Tibial nerve (tissue), 4 donors: ENCODE measurements around the gene MPL. TPM values are rescaled to one million over a fixed set of nuclear protein-coding genes. Genes with fewer than 3 reads are reported as not detected.

Experiments used
- DNase-seq, 2 donors: peaks; one replicate each; pipeline ENCODE4 v3.0.0-alpha.2; 2019; ENCODE audit warnings: low spot score in 2 of 2
- H3K27ac ChIP-seq, 4 donors: fragments of 200-600 bp; sonication (generic) in 3 of 4; one replicate each; pipeline ENCODE4 v1.5.1; 2017 to 2019; ENCODE audit warnings: mild to moderate bottlenecking in 1 of 4
- H3K27me3 ChIP-seq, 2 donors: fragments of 200-600 bp; sonication (generic) in 1 of 2; one replicate each; pipeline versions ENCODE4 v1.5.1 to v1.6.0; 2017 to 2019
- H3K36me3 ChIP-seq, 3 donors: fragments of 200-600 bp; sonication (generic); one replicate each; pipeline ENCODE4 v1.5.1; 2018 to 2019
- H3K4me1 ChIP-seq, 4 donors: fragments of 200-600 bp; sonication (generic) in 3 of 4; one replicate each; pipeline ENCODE4 v1.5.1; 2017 to 2019
- H3K4me3 ChIP-seq, 4 donors: fragments of 200-600 bp; sonication (generic) in 3 of 4; one replicate each; pipeline ENCODE4 v1.5.1; 2017 to 2019; ENCODE audit warnings: mild to moderate bottlenecking in 1 of 4, moderate library complexity in 1 of 4
- H3K9me3 ChIP-seq, 4 donors: fragments of 200-600 bp; sonication (generic) in 3 of 4; one replicate each; pipeline ENCODE4 v1.5.1; 2017 to 2019
- EP300 ChIP-seq, 2 donors: sonication (generic); formaldehyde crosslinking; IDR thresholded peaks; one replicate each; pipeline ENCODE4 v1.6.1; 2017; ENCODE audit warnings: antibody characterized with exemption in 2 of 2, mild to moderate bottlenecking in 1 of 2
- POLR2A ChIP-seq, 2 donors: fragments of 450-650 bp; IDR thresholded peaks; one replicate each; pipeline ENCODE4 v1.6.1; 2017; ENCODE audit warnings: antibody characterized with exemption in 2 of 2, mild to moderate bottlenecking in 2 of 2, moderate library complexity in 2 of 2
- WGBS, 2 donors: methylation state at CpG; one replicate each; pipeline ENCODE4 v1.1.5; 2018; 5-methylcytosine and 5-hydroxymethylcytosine counted together
- total RNA-seq, 4 donors: library from RNA; depleted of rRNA; stranded (reverse); fragments of >200 nt; gene quantifications; one replicate each; pipeline ENCODE4 v1.1.0, GENCODE V29; 2016
- TF ChIP-seq, protein P1 (sequence below), 5 experiments: fragments of 200-600 bp in 3 of 5; fragments of 450-650 bp in 2 of 5; sonication (generic) in 3 of 5; IDR thresholded peaks; one replicate each; pipeline ENCODE4 v1.5.1; 2016 to 2019; ENCODE audit warnings: antibody characterized with exemption in 5 of 5, mild to moderate bottlenecking in 3 of 5, moderate library complexity in 2 of 5

The MPL gene
- total RNA-seq, 4 donors from 2014 or later = 0.66 to 1.7 TPM; not detected in 2

DNA sequence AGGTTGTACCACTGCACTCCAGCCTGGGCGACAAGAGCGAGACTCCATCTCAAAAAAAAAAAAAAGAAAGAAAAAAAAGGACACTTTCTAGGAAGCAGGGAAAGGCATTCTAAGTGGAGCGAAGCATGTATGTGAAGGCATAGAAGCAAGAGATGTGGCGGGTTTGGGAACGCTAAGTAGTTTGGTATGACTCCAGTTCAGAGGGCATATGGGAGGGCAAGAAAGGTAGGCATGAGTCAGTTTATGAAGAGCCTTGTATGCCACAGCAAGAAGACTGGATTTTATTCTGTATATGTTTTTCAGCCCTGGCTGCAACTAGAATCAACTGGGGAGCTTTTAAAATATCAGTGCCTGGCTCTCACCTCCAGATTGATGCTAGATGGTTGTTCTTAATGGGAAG is 34.6 kb downstream of the MPL start:
- H3K36me3 ChIP-seq = peaks cover 0 to 7% (median 0%) of the 10 kb centered on the region in 3 donors
- no peak for TF ChIP-seq EP300 (IDR thresholded peaks at IDR 0.05)
- TF ChIP-seq, protein P1, sequence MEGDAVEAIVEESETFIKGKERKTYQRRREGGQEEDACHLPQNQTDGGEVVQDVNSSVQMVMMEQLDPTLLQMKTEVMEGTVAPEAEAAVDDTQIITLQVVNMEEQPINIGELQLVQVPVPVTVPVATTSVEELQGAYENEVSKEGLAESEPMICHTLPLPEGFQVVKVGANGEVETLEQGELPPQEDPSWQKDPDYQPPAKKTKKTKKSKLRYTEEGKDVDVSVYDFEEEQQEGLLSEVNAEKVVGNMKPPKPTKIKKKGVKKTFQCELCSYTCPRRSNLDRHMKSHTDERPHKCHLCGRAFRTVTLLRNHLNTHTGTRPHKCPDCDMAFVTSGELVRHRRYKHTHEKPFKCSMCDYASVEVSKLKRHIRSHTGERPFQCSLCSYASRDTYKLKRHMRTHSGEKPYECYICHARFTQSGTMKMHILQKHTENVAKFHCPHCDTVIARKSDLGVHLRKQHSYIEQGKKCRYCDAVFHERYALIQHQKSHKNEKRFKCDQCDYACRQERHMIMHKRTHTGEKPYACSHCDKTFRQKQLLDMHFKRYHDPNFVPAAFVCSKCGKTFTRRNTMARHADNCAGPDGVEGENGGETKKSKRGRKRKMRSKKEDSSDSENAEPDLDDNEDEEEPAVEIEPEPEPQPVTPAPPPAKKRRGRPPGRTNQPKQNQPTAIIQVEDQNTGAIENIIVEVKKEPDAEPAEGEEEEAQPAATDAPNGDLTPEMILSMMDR (IDR thresholded peaks at IDR 0.05) = no peak
- no peak for TF ChIP-seq POLR2A (IDR thresholded peaks at IDR 0.05)
- 93 to 95% methylated on average over 5 of the region's 5 CpGs for WGBS, 2 donors

DNA sequence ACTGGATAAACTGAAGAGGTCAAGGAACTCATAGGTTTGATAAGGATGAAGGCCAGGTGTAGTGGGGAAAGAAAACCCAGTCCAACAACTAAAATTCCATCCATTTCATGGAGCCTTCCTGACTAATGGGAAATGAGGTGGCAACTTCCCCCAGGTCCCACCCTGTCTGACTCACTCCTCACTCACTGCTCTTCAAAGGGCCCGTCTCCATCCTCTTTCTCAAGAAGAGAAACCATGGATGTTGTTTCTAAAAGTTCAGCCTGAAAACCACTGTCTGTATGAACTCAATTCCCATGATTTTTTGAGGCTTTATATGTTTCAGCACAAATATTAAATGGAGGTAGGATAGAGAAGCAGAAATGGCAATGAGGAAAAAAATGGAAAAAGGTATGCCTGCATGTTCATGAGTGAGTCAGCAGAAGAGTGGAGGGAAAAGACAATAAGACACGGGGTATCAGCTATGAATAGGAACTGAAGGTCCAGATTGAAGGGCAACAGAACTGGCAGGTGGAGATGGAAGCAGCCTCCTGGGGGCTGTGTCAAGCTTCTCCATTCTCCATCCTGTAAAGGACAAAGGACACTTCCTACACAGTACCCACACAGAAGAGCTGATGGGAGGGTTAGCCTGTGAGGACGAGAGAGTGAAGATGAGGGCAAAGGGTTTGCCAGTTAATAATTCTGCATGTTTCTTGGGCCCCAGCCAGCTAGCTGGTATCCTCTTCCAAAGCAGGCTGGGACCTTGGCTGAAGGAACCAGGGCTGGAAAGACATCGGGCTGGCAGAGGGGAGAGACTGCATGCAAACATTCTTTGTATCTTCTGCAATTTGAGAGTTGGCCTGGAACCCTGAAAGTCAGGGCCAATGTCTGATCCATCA is 35.7 kb downstream of the MPL start:
- 60 to 64% methylated on average over 4 of the region's 4 CpGs for WGBS, 2 donors
- DNase-seq = no peak
- H3K4me1 ChIP-seq = peaks cover 0 to 30% (median 8%) of the 10 kb centered on the region in 4 donors
- peaks cover 0 to 7% (median 0%) of the 10 kb centered on the region in 3 donors for H3K36me3 ChIP-seq
- H3K9me3 ChIP-seq = no peaks in the 10 kb centered on the region
- TF ChIP-seq, protein P1 (IDR thresholded peaks at IDR 0.05) = no peak
- TF ChIP-seq EP300 (IDR thresholded peaks at IDR 0.05) (no peak), POLR2A (IDR thresholded peaks at IDR 0.05) (no peak)
- peak overlapping the region in 2 of 4 donors; percentile 65 to 66 for H3K27ac ChIP-seq
- no peaks in the 10 kb centered on the region for H3K27me3 ChIP-seq
- H3K4me3 ChIP-seq = no peak overlapping the region

More for the DNA sequence above, 34.6 kb downstream of the MPL start:
- Histone ChIP-seq H3K27ac (peak overlapping the region in 2 of 4 donors; percentile 62 to 65), H3K4me1 (peaks cover 0 to 31% (median 9%) of the 10 kb centered on the region in 4 donors), H3K9me3 (no peaks in the 10 kb centered on the region), H3K27me3 (no peaks in the 10 kb centered on the region), H3K4me3 (no peak overlapping the region)
- DNase-seq = no peak

DNA sequence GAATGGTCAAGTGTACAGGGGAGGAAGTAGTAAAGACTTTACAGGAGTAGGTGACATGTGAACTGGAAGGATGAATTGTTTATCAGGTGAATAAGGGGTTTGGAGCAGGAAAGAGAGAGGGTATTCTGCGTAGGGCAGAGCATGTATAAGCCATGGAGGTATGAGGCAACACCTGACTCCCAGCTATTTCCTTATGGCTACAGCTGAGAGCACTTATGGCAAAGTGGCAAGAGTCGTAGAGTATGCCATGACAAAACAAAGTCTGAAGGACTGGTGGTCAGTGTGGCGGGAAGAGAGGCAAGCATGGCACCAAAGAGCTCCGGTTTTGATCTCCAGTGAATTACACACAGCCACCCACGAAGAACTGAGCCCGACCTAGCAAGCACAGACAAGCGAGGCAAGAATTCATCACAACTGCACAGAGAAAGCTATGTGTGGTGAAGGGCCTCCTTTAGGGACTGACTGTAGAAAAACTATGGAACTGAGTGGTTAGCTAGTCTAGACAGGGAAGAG is 39.2 kb downstream of the MPL start:
- 66 to 69% methylated on average over 7 of the region's 7 CpGs for WGBS, 2 donors
- Histone ChIP-seq H3K27me3 (no peaks in the 10 kb centered on the region), H3K4me3 (no peak overlapping the region), H3K9me3 (no peaks in the 10 kb centered on the region), H3K27ac (peak overlapping the region in 2 of 4 donors; percentile 12 to 15), H3K36me3 (peaks cover 0 to 7% (median 0%) of the 10 kb centered on the region in 3 donors), H3K4me1 (peaks cover 0 to 15% (median under 1%) of the 10 kb centered on the region in 4 donors)
- TF ChIP-seq, protein P1 (IDR thresholded peaks at IDR 0.05) = no peak
- TF ChIP-seq POLR2A (IDR thresholded peaks at IDR 0.05) = no peak
- no peak for TF ChIP-seq EP300 (IDR thresholded peaks at IDR 0.05)
- no peak for DNase-seq

DNA sequence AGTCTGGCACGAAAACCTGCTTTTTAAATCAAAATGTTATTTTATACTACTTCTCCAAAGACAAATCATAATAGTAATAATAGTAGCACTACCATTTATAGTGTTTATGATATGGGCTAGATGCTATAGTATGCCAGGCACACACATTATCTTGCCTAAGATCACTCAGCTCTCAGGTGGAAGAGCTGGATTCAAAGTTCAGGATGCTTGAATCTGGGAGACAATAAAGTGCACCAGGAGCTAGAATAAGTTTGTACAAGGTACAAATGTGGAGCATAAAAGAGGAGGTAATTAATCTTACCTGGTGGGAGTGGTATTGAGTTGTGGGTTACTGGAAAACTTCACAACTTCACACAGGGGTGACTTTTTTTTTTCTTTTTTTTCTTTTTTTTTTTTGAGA is 40.2 kb downstream of the MPL start:
- H3K27ac ChIP-seq = peak overlapping the region in 1 of 4 donors; percentile 44
- 68 to 83% methylated on average over 1 of the region's 1 CpG for WGBS, 2 donors
- no peak for DNase-seq
- TF ChIP-seq, protein P1 (IDR thresholded peaks at IDR 0.05) = no peak
- TF ChIP-seq EP300 (IDR thresholded peaks at IDR 0.05) = no peak
- no peak for TF ChIP-seq POLR2A (IDR thresholded peaks at IDR 0.05)
- H3K27me3 ChIP-seq = no peaks in the 10 kb centered on the region
- no peak overlapping the region for H3K4me3 ChIP-seq
- no peaks in the 10 kb centered on the region for H3K9me3 ChIP-seq
- peaks cover 0 to 12% (median 1%) of the 10 kb centered on the region in 3 donors for H3K36me3 ChIP-seq
- H3K4me1 ChIP-seq = peaks cover 0 to 25% (median 5%) of the 10 kb centered on the region in 4 donors

DNA sequence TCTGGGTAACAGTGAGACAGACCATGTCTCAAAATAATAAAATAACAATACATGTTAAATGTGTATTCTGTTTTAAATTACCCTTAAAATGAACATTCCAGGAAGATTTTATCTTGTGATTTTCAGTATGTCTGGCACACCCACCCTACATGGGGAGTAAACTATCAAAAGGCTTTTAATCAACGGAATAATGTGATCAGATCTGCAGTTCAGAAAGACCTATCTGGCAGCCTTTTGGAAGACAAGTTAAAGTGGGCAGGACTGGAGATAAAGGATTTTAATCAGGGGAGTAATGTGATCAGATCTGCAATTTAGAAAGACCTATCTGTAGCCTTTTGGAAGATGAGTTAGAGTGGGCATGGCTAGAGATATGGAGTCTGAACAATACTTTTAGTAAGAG is 41.9 kb downstream of the MPL start:
- Histone ChIP-seq H3K4me3 (no peak overlapping the region), H3K4me1 (peaks cover 0 to 24% (median 6%) of the 10 kb centered on the region in 4 donors), H3K27me3 (no peaks in the 10 kb centered on the region), H3K9me3 (no peaks in the 10 kb centered on the region), H3K36me3 (peaks cover 0 to 21% (median 14%) of the 10 kb centered on the region in 3 donors), H3K27ac (peak overlapping the region in 2 of 4 donors; percentile 82 to 85)
- no peak for DNase-seq
- 84 to 95% methylated on average over 1 of the region's 1 CpG for WGBS, 2 donors
- TF ChIP-seq EP300 (IDR thresholded peaks at IDR 0.05) = no peak
- TF ChIP-seq POLR2A (IDR thresholded peaks at IDR 0.05) = no peak
- TF ChIP-seq, protein P1 (IDR thresholded peaks at IDR 0.05) = no peak
